Omental fat pad (tissue), 4 donors: ENCODE measurements around the gene APRT. TPM values are rescaled to one million over a fixed set of nuclear protein-coding genes. Genes with fewer than 3 reads are reported as not detected.
"Not testable (repeated sequence)": the region's sequence is repeated elsewhere in the genome, so short reads cannot be mapped to it uniquely, and the experiment has no call there.

ENCODE experiments used
- ATAC-seq: fragments of 150-250 bp; one replicate; pipeline ENCODE4 v1.9.1; 2016; ENCODE audit warnings: mild to moderate bottlenecking, moderate library complexity; ENCODE audit not compliant: low FRiP score
- DNase-seq: peaks from one replicate; pipeline ENCODE4 v3.0.0-alpha.2; 2019; ENCODE audit warnings: low spot score
- total RNA-seq, 4 donors: library from RNA; depleted of rRNA; stranded (reverse); fragments of >200 nt; gene quantifications; one replicate each; pipeline ENCODE4 v1.1.0, GENCODE V29; 2016
- TF ChIP-seq, protein P1 (sequence below), 3 donors: fragments of 450-650 bp; IDR thresholded peaks; one replicate each; pipeline ENCODE4 v1.5.1; 2016 to 2017; ENCODE audit warnings: antibody characterized with exemption in 3 of 3, mild to moderate bottlenecking in 3 of 3, moderate library complexity in 2 of 3

APRT gene
- total RNA-seq, 4 donors from 2014 or later = 94.4 to 127 (median 115) TPM

DNA sequence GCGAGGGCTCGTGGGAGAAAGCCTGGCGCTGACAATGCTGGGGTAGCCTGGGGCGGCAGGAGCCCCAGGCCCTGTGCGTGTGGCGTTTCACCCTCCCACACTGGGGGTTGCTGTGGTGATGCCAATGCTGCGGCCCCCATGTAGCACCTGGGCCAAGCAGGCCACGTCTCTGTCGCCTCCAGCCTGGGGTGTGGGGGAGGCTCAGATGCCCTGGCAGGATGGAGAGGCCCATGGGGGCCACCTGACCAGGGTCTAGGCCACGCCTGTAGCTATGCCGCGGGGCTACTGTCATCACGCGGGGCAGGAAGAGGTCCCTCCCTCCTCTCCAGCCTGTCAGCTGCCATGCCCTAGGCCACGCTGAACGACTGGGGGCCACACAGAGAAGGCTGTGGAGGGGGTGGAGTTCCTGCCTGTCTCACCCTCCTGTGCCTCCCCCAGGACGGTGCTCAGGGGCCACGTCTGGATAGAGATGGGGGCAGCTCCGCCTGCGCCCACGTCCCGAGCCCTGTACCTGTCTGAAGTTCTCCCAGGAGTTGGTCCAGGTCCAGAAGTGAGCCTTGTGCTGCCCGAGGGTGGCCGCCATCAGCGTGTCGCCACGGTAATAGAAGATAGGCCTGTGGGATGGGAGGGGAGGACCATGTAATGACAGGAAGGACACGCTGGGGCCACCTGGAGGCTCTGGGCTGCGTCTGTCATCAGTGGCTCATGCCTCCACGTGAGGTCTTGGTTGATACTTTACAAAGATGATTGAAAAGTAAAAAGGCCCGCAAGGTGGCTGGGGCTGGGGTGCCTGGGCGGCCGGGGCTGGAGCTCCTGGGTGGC is 12.7 kb upstream of the APRT start:
- ATAC-seq = no peak
- TF ChIP-seq, protein P1, sequence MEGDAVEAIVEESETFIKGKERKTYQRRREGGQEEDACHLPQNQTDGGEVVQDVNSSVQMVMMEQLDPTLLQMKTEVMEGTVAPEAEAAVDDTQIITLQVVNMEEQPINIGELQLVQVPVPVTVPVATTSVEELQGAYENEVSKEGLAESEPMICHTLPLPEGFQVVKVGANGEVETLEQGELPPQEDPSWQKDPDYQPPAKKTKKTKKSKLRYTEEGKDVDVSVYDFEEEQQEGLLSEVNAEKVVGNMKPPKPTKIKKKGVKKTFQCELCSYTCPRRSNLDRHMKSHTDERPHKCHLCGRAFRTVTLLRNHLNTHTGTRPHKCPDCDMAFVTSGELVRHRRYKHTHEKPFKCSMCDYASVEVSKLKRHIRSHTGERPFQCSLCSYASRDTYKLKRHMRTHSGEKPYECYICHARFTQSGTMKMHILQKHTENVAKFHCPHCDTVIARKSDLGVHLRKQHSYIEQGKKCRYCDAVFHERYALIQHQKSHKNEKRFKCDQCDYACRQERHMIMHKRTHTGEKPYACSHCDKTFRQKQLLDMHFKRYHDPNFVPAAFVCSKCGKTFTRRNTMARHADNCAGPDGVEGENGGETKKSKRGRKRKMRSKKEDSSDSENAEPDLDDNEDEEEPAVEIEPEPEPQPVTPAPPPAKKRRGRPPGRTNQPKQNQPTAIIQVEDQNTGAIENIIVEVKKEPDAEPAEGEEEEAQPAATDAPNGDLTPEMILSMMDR (IDR thresholded peaks at IDR 0.05) = no peak
- DNase-seq = no peak

DNA sequence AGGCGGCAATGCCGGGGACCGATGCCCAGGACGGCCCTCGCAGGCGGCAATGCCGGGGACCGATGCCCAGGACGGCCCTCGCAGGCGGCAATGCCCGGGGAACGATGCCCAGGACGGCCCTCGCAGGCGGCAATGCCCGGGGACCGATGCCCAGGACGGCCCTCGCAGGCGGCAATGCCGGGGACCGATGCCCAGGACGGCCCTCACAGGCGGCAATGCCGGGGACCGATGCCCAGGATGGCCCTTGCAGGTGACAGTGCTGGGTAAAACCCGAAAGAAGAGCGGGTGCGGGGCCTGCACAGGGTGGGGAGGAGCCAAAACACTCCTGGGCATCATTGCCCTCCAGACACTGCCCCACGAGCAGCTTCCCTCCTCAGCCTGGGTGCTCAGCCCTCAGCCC is 11.9 kb upstream of the APRT start:
- not testable (repeated sequence) for ATAC-seq

DNA sequence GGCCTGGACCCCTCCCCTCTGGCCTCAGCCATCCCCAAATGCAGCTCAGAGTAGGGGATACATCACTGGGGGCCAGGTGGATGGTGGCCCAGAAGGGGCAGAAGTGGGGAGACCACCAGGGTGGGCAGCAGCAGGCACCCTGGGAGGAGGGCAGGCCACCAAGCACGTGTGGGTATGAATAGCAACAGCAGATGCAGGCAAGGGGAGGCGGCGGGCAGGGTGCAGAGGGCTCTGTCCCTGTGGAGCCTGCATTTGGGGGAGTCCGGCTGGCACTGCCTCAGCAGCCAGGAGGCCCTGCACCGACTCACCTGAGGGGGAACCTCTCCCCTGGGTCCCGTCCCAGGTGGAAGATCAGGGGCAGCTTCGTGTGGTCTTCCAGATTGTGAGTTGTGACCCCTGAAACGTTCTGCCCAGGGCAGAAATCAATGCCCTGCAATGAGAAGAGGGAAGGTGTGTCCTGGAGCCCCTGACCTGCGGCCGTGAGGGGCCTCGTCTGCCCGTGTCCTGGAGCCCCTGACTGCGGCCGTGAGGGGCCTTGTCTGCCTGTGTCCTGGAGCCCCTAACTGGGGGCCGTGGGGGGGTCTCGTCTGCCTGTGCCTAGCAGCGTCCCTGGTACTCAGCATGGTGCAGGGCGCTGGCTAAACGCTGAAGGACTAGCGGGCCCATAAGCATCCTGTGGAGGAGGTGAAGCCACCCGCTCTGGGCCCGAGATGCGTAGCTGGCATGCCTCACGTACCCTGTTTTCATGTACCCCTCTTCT is 10.7 kb upstream of the APRT start:
- TF ChIP-seq, protein P1 (IDR thresholded peaks at IDR 0.05) = no peak
- DNase-seq (no peak), ATAC-seq (no peak)

More for the DNA sequence above, 11.9 kb upstream of the APRT start:
- not testable (repeated sequence) for DNase-seq

DNA sequence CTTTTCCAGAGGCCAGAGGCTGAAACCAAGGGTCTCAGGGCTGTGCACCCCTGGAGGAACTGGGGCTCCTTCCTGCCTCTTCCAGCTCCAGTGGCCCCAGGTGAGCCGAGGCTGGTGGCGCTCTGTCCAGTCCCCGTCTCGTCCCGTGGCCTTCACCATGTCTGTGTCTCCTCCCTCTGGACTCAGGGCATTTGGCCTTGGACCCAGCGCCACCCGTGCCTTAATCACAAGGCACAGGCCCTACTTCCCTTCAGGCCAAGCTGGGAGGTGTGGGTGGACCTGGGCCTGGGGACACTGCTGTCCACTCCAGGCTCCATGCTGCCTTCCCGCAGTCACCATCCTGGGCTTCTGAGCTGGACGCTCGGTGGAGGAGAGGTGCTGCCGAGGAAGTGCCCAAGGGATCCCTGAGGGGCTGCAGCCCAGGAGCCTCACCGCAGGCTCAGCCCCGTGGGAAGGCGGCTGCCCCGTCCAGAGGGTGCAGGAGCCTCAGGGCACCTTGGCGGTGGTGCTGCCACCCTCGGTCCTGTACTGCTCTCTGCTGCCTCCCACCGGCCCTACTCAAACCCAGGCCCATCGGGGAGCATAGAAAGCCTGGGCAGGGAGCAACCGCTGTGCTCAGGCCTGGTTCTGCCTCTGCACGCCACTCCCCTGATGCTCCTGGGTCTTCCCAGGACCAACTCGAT is 9.6 kb upstream of the APRT start:
- no peak for DNase-seq
- no peak for ATAC-seq
- TF ChIP-seq, protein P1 (IDR thresholded peaks at IDR 0.05) = no peak

DNA sequence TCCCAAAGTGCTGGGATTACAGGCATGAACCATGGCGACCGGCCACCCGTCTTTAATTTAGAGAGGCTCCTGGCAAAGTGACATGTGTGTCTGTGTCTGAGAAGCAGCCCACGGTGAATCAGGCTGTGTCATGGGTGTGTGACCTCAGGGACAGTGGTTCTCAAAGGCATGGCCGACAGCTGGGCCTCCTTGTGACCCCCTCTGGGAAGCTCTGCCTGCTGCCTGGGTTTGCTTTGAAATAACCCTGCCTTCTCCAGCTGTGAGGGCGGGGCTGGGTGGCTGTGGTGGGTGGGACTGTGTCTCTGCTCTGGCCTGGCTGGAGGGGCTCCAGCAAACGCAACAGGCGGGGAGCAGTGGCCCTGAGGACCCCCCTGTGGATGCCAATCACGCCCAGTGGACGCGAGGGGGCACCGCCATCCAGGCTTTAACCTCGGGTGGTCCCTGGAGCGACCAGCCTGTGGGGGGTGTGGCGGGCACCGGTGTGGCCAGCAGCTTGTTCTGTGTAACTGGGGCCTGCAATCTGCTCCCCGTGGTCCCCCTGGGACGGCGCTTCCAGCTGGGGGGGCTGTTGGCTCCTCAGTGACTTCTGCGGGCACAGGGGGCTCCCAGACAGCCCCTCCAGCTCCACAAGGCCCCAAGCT is 8.8 kb upstream of the APRT start:
- DNase-seq (no peak), ATAC-seq (no peak)
- TF ChIP-seq, protein P1 (IDR thresholded peaks at IDR 0.05) = no peak

DNA sequence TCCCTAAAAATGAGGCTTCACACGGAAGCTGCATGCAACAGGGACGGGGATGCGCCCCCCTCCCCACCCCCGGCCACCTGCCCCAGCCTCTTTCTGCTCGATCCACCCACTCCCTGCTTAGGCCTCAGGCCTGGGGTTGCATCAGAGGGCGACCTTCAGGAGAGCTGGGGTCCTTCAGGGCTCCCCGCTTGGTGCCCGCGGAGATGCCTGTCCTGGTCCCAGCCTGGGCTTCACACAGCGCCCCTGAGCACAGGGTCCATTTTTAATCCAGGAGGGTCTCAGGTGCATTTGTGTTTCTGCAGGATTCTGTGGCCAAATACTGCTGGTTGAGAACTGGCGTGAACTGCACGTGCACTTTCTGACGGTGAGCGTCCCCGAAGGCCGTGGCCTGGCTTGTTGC is 7.4 kb upstream of the APRT start:
- DNase-seq (no peak), ATAC-seq (no peak)
- TF ChIP-seq, protein P1 (IDR thresholded peaks at IDR 0.05) = no peak

DNA sequence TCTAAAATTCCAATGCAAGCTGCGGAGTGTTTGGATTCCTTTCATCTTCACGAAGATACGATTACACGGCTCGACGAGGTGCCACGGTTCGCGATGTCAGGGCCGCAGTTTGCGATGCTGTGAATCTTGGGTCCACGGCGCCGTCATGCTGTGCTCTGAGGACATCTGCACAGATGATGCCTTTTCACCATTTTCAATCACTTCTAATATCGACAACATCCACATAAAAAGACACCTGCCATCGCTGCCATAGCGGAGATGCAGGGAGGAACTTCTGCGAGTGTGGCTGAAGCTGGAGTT is 6.8 kb upstream of the APRT start:
- TF ChIP-seq, protein P1 (IDR thresholded peaks at IDR 0.05) = no peak
- ATAC-seq = no peak
- no peak for DNase-seq
